HEK293T (cell line): ENCODE results near the gene BCAP31.

Experiments
- CTCF ChIA-PET: fragments of 350-600 bp; formaldehyde crosslinking; extraction: SDS; loops from one replicate; lab custom pipeline; 2021; ENCODE audit warnings: antibody characterized with exemption, inconsistent platforms; lab: Yijun Ruan, JAX
- POLR2A ChIA-PET: fragments of 350-600 bp; formaldehyde crosslinking; extraction: SDS; loops from one replicate; lab custom pipeline; 2020; ENCODE audit warnings: antibody characterized with exemption, inconsistent platforms; lab: Yijun Ruan, JAX
- DNase-seq: peaks from one replicate; pipeline ENCODE4 v3.0.0; 2012; ENCODE audit warnings: mixed read lengths; ENCODE audit errors: extremely low spot score
- ARNT ChIP-seq: fragments of 450-650 bp; IDR thresholded peaks from 2 replicates; pipeline ENCODE4 v1.6.1; 2017; ENCODE audit warnings: mild to moderate bottlenecking
- BHLHE40 ChIP-seq: fragments of 450-650 bp; IDR thresholded peaks from 2 replicates; pipeline ENCODE4 v1.6.1; 2016; ENCODE audit warnings: mild to moderate bottlenecking, moderate library complexity, borderline replicate concordance
- CTBP1 ChIP-seq: fragments of 450-650 bp; IDR thresholded peaks from 2 replicates; pipeline ENCODE4 v1.6.1; 2016; ENCODE audit warnings: borderline replicate concordance
- ELF4 ChIP-seq: fragments of 450-650 bp; IDR thresholded peaks from 2 replicates; pipeline ENCODE4 v1.6.1; 2017; ENCODE audit warnings: antibody characterized with exemption
- FOXA1 ChIP-seq: fragments of 450-650 bp; IDR thresholded peaks from 2 replicates; pipeline ENCODE4 v1.6.1; 2016; ENCODE audit warnings: mild to moderate bottlenecking
- FOXK2 ChIP-seq: fragments of 450-650 bp; IDR thresholded peaks from 2 replicates; pipeline ENCODE4 v1.6.1; 2016; ENCODE audit warnings: mild to moderate bottlenecking
- FOXM1 ChIP-seq: fragments of 450-650 bp; IDR thresholded peaks from 2 replicates; pipeline ENCODE4 v1.6.1; 2017; ENCODE audit warnings: mild to moderate bottlenecking, borderline replicate concordance
- HDGF ChIP-seq: fragments of 450-650 bp; IDR thresholded peaks from 2 replicates; pipeline ENCODE4 v1.6.1; 2017; ENCODE audit warnings: antibody characterized with exemption, borderline replicate concordance
- L3MBTL2 ChIP-seq: fragments of 450-650 bp; conservative IDR thresholded peaks from 2 replicates; pipeline ENCODE4 v1.6.1; 2016; ENCODE audit warnings: mild to moderate bottlenecking
- LEF1 ChIP-seq: fragments of 450-650 bp; IDR thresholded peaks from 2 replicates; pipeline ENCODE4 v1.6.1; 2017; ENCODE audit warnings: mild to moderate bottlenecking, borderline replicate concordance
- NFRKB ChIP-seq: fragments of 450-650 bp; IDR thresholded peaks from 2 replicates; pipeline ENCODE4 v1.6.1; 2016; ENCODE audit warnings: mild to moderate bottlenecking, moderate library complexity
- SP1 ChIP-seq: fragments of 450-650 bp; IDR thresholded peaks from 2 replicates; pipeline ENCODE4 v1.6.1; 2017
- SUZ12 ChIP-seq: fragments of 450-650 bp; IDR thresholded peaks from 2 replicates; pipeline ENCODE4 v1.6.1; 2016; ENCODE audit warnings: mild to moderate bottlenecking
- TARDBP ChIP-seq: fragments of 450-650 bp; IDR thresholded peaks from 2 replicates; pipeline ENCODE4 v1.6.1; 2016
- ZNF384 ChIP-seq: fragments of 450-650 bp; IDR thresholded peaks from 2 replicates; pipeline ENCODE4 v1.6.1; 2016
- TF ChIP-seq, protein P1 (sequence below): fragments of 450-650 bp; IDR thresholded peaks from 2 replicates; pipeline ENCODE4 v1.6.1; 2016

Gene BCAP31

DNA sequence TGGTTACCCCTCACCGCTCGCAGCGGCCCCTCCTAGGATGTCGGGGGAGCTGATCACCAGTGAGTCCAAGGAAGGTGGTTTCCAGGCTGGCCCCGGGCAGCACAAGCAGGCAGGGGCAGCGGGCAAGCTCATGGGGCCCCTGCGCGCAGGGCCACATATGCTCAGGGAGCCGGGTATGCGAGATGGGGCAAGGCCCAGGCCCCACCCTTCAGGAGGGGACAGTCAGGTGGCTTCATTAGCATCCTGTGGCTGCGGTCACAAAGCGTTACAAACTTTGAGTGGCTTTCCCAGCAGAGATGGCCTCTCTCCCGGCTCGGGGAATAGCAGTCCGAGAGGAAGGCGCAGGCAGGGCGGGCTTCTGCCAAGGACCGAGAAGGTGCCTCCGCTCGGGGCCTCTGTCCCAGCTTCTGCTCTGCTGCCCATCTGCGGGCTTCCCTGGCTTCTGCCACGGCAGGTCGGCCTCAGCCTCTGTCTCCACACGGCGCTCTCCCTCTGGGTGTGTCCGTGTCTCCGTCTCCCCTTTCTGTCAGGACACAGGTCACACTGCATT lies 13.9 kb upstream of the BCAP31 start:
- CTCF ChIA-PET = no interaction called here
- no peak for TF ChIP-seq ELF4
- no peak for TF ChIP-seq FOXK2
- no peak for TF ChIP-seq L3MBTL2
- TF ChIP-seq, protein P1, sequence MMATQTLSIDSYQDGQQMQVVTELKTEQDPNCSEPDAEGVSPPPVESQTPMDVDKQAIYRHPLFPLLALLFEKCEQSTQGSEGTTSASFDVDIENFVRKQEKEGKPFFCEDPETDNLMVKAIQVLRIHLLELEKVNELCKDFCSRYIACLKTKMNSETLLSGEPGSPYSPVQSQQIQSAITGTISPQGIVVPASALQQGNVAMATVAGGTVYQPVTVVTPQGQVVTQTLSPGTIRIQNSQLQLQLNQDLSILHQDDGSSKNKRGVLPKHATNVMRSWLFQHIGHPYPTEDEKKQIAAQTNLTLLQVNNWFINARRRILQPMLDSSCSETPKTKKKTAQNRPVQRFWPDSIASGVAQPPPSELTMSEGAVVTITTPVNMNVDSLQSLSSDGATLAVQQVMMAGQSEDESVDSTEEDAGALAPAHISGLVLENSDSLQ = no peak
- TF ChIP-seq FOXA1 = no peak
- no peak for TF ChIP-seq SUZ12
- no peak for TF ChIP-seq FOXM1
- no peak for TF ChIP-seq HDGF
- no peak for TF ChIP-seq TARDBP
- no peak for TF ChIP-seq LEF1
- TF ChIP-seq ZNF384 = no peak
- TF ChIP-seq BHLHE40 = no peak
- no peak for TF ChIP-seq CTBP1
- TF ChIP-seq SP1 = no peak

DNA sequence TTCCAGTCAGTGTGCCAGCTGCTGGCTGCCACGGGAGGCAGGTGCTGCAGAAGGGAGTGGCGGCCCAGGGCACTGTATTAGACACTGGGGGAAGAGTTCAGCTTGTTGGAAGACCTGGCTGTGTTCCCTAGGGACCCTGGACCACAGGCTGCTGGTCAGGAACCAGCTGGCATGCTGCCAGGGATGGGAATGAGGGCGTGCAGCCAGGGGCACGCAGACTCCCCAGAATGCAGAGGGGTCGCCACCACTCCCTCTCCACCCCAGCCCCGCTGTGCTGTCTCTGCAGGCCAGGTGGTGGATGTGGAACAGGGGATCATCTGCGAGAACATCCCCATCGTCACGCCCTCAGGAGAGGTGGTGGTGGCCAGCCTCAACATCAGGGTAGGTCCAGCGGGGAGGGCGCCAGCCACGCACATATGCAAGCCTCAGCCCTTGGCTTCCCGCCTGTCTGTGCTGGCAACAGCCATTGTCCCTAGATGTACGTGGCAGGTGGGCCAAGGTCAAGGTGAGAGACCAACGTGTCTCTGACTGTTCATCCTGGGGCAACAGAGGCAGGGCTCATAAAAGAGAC lies 12.8 kb upstream of the BCAP31 start:
- DNase-seq = no peak
- TF ChIP-seq, protein P1 = no peak
- TF ChIP-seq FOXK2 = no peak
- TF ChIP-seq HDGF = no peak
- TF ChIP-seq CTBP1 = no peak
- no peak for TF ChIP-seq SP1
- no peak for TF ChIP-seq FOXA1
- ChIA-PET CTCF (no interaction called here), POLR2A (no interaction called here)

More for the DNA sequence above, 13.9 kb upstream of the BCAP31 start:
- DNase-seq = no peak
- POLR2A ChIA-PET = no interaction called here

DNA sequence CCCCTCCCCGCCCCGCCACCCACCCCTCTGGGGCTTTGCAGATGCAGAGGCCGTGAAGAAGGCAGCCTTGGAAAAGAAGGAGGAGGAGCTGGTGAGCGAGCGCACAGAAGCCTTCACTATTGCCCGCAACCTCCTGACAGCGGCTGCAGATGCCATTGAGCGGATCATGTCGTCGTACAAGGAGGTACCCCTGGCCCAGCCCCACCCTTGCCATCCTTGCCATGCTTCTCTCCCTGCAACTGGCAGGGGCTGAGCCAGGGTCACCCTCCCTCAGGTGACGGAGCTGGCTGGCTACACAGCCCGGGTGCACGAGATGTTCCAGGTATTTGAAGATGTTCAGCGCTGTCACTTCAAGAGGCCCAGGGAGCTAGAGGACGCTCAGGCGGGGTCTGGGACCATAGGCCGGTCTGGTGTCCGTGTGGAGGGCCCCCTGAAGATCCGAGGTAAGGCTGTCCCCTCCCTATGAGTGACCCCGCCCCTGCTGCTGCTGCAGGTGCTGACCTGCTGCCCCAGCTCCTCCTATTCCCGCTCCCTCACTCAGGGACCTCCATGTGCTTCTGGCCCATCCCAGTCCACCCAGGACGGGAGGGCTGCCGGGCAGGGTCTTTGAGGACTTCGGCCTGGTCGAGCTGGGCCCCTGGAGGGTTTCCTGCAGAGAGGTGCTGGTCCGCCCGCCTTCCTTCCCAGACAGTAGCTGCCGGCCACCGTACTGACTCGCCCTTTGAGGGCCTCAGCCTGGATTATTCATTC lies 12.1 kb upstream of the BCAP31 start:
- no peak for DNase-seq
- TF ChIP-seq SUZ12 = no peak
- TF ChIP-seq BHLHE40 = no peak
- no peak for TF ChIP-seq ELF4
- TF ChIP-seq SP1 = no peak
- TF ChIP-seq FOXA1 = no peak
- no peak for TF ChIP-seq TARDBP
- no peak for TF ChIP-seq CTBP1
- no peak for TF ChIP-seq FOXM1
- TF ChIP-seq ZNF384 = no peak
- TF ChIP-seq LEF1 = no peak
- TF ChIP-seq FOXK2 = no peak
- no peak for TF ChIP-seq L3MBTL2
- TF ChIP-seq NFRKB = no peak
- TF ChIP-seq ARNT = no peak
- no peak for TF ChIP-seq HDGF
- TF ChIP-seq, protein P1 = no peak
- CTCF ChIA-PET = no interaction called here
- POLR2A ChIA-PET = no interaction called here

DNA sequence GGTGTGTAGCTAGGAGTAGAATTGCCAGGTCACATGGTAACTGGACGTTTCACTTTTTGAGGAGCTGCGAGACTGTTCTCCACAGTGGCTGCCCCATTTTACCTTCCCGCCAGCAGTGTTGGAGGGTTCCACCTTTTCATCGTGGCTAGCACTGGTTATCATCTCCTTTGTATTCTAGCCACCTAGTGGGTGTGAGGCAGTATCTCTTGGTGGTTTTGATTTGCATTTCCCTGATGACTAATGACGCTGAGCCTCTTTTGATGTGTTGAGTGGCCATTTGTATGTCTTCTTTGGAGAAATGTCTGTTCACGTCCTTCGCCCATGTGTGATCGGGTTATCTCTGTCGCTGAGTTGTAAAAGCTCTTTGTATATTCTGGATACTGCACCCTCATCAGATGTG lies 11.1 kb upstream of the BCAP31 start:
- no peak for DNase-seq
- ChIA-PET POLR2A (no interaction called here), CTCF (no interaction called here)
- no peak for TF ChIP-seq ARNT
- no peak for TF ChIP-seq BHLHE40
- no peak for TF ChIP-seq ZNF384
- no peak for TF ChIP-seq FOXK2
- no peak for TF ChIP-seq LEF1
- TF ChIP-seq SUZ12 = no peak
- no peak for TF ChIP-seq SP1
- no peak for TF ChIP-seq TARDBP
- TF ChIP-seq, protein P1 = no peak
- TF ChIP-seq FOXM1 = no peak
- no peak for TF ChIP-seq FOXA1
- TF ChIP-seq ELF4 = no peak
- no peak for TF ChIP-seq L3MBTL2
- TF ChIP-seq CTBP1 = no peak
- no peak for TF ChIP-seq NFRKB
- TF ChIP-seq HDGF = no peak

DNA sequence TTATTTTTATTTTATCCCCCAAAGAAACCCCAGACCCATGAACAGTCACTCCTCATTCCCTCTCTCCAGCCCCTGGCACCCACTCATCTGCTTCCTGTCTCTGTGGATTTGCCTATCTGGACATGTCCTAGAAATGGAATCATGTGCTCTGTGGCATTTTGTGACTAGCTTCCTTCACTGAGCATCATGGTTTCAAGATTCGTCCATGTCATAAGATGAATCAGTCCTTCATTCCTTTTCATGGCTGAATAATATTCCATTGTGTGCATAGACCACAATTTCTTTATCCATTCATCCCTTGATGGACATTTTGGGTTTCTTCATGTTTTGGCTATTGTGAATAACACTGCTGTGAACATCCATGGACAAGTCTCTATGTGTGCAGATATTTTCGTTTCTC lies 10.7 kb upstream of the BCAP31 start:
- ChIA-PET POLR2A (no interaction called here), CTCF (no interaction called here)
- TF ChIP-seq ARNT (no peak), ZNF384 (no peak), CTBP1 (no peak), ELF4 (no peak), FOXA1 (no peak), FOXK2 (no peak), FOXM1 (no peak), SP1 (no peak), LEF1 (no peak)
- no peak for DNase-seq
